AG04450 (cell line): ENCODE results near the gene MRPS7. TPM values are rescaled to one million over a fixed set of nuclear protein-coding genes. Genes with fewer than 3 reads are reported as not detected.

Experiments used
- CTCF ChIA-PET: fragments of 300-600, 350-600 bp; formaldehyde crosslinking; extraction: SDS; loops from one replicate; lab custom pipeline; 2022; ENCODE audit warnings: antibody characterized with exemption, inconsistent platforms; lab: Charles Lee
- POLR2A ChIA-PET: fragments of 350-600 bp; formaldehyde crosslinking; extraction: SDS; loops from one replicate; lab custom pipeline; 2021; ENCODE audit warnings: antibody characterized with exemption, inconsistent platforms; lab: Yijun Ruan, JAX
- DNase-seq: peaks from one replicate; pipeline ENCODE4 v3.0.0-alpha.2; 2011; ENCODE audit warnings: low read depth, low spot score
- H3K27ac ChIP-seq: one replicate; pipeline ENCODE4 v1.5.1; 2012; ENCODE audit warnings: low read depth, low read length, control low read depth
- H3K27me3 ChIP-seq: one replicate; pipeline ENCODE4 v1.6.0; 2012; ENCODE audit warnings: low read length; ENCODE audit not compliant: control insufficient read depth, insufficient read depth
- H3K4me3 ChIP-seq: 2 replicates; pipeline ENCODE4 v1.5.1; 2011; ENCODE audit warnings: mild to moderate bottlenecking, low read depth, low read length, control low read depth
- H3K9me3 ChIP-seq: 2 replicates; pipeline ENCODE4 v1.5.1; 2012; ENCODE audit warnings: low read length; ENCODE audit not compliant: control insufficient read depth, insufficient read depth
- CTCF ChIP-seq: IDR thresholded peaks from 2 replicates; pipeline ENCODE4 v1.5.1; 2011; ENCODE audit warnings: low read depth, low read length, control low read depth, inconsistent platforms
- polyA plus RNA-seq: library from polyadenylated mRNA; depleted of rRNA; stranded (reverse); fragments of >200 nt; gene quantifications from 2 replicates; pipeline ENCODE4 v1.2.3, GENCODE V29; 2011

MRPS7 gene
- polyA plus RNA-seq, 1 experiment, result 53.8 TPM

- no peak overlapping the region for H3K4me3 ChIP-seq
- POLR2A ChIA-PET, result no interaction called here
- H3K27me3 ChIP-seq, result no peaks in the 10 kb centered on the region
- no peaks in the 10 kb centered on the region for H3K9me3 ChIP-seq
- no peak overlapping the region for H3K27ac ChIP-seq
- CTCF ChIA-PET, result interaction anchor here (2.4 kb wide), 1 partner anchor 10 kb away, joined by 9 read pairs; no protein-coding TSS in a partner anchor
- TF ChIP-seq CTCF, result no peak
- no peak for DNase-seq
Measured at GRCh38 chr17:75227729-75228128, 34.0 kb upstream of the MRPS7 start.

- no peak for DNase-seq
Measured at GRCh38 chr17:75228305-75228704, 33.4 kb upstream of the MRPS7 start.

GRCh38 chr17:75228847-75229246 lies 32.8 kb upstream of the MRPS7 start:
- CTCF ChIA-PET, result interaction anchor here (0.6 to 2.4 kb wide), 5 partner anchors 9 to 149 kb away, joined by 3 to 9 read pairs (median 4); no protein-coding TSS in a partner anchor

More at GRCh38 chr17:75228305-75228704, 33.4 kb upstream of the MRPS7 start:
- ChIA-PET CTCF (interaction anchor here (0.6 to 2.4 kb wide), 5 partner anchors 9 to 148 kb away, joined by 3 to 9 read pairs (median 4); no protein-coding TSS in a partner anchor), POLR2A (no interaction called here)
- no peak overlapping the region for H3K4me3 ChIP-seq
- no peaks in the 10 kb centered on the region for H3K27me3 ChIP-seq
- H3K27ac ChIP-seq, result no peak overlapping the region
- no peak for TF ChIP-seq CTCF
- H3K9me3 ChIP-seq, result no peaks in the 10 kb centered on the region

GRCh38 chr17:75231071-75231470 lies 30.6 kb upstream of the MRPS7 start:
- ChIA-PET POLR2A (no interaction called here), CTCF (no interaction called here)
- no peak overlapping the region for H3K27ac ChIP-seq
- H3K4me3 ChIP-seq, result no peak overlapping the region
- H3K27me3 ChIP-seq, result no peaks in the 10 kb centered on the region
- no peaks in the 10 kb centered on the region for H3K9me3 ChIP-seq
- DNase-seq, result no peak
- TF ChIP-seq CTCF, result no peak

More at GRCh38 chr17:75228847-75229246, 32.8 kb upstream of the MRPS7 start:
- no peak for TF ChIP-seq CTCF
- Histone ChIP-seq H3K4me3 (no peak overlapping the region), H3K9me3 (no peaks in the 10 kb centered on the region), H3K27me3 (no peaks in the 10 kb centered on the region), H3K27ac (no peak overlapping the region)
- DNase-seq, result no peak
- POLR2A ChIA-PET, result no interaction called here

- no peak for DNase-seq
- H3K27ac ChIP-seq, result no peak overlapping the region
- CTCF ChIA-PET, result interaction anchor here (1.0 to 1.1 kb wide), 2 partner anchors 9 to 39 kb away, joined by 3 to 6 read pairs; partner anchors contain the start of gene MIF4GD
- H3K27me3 ChIP-seq, result no peaks in the 10 kb centered on the region
- TF ChIP-seq CTCF, result no peak
- H3K4me3 ChIP-seq, result no peak overlapping the region
- no peaks in the 10 kb centered on the region for H3K9me3 ChIP-seq
- POLR2A ChIA-PET, result interaction anchor here (0.5 kb wide), 1 partner anchor 31 kb away, joined by 5 read pairs; no protein-coding TSS in a partner anchor
Measured at GRCh38 chr17:75231741-75232464, 29.8 kb upstream of the MRPS7 start.
